AG04450 (cell line): ENCODE results near the gene SLAMF9. TPM values are rescaled to one million over a fixed set of nuclear protein-coding genes. Genes with fewer than 3 reads are reported as not detected.

Experiments
- CTCF ChIA-PET: fragments of 300-600, 350-600 bp; formaldehyde crosslinking; extraction: SDS; loops from one replicate; lab custom pipeline; 2022; ENCODE audit warnings: antibody characterized with exemption, inconsistent platforms; lab: Charles Lee
- POLR2A ChIA-PET: fragments of 350-600 bp; formaldehyde crosslinking; extraction: SDS; loops from one replicate; lab custom pipeline; 2021; ENCODE audit warnings: antibody characterized with exemption, inconsistent platforms; lab: Yijun Ruan, JAX
- DNase-seq: peaks from one replicate; pipeline ENCODE4 v3.0.0-alpha.2; 2011; ENCODE audit warnings: low read depth, low spot score
- H3K27ac ChIP-seq: one replicate; pipeline ENCODE4 v1.5.1; 2012; ENCODE audit warnings: low read depth, low read length, control low read depth
- H3K27me3 ChIP-seq: one replicate; pipeline ENCODE4 v1.6.0; 2012; ENCODE audit warnings: low read length; ENCODE audit not compliant: control insufficient read depth, insufficient read depth
- H3K4me3 ChIP-seq: 2 replicates; pipeline ENCODE4 v1.5.1; 2011; ENCODE audit warnings: mild to moderate bottlenecking, low read depth, low read length, control low read depth
- H3K9me3 ChIP-seq: 2 replicates; pipeline ENCODE4 v1.5.1; 2012; ENCODE audit warnings: low read length; ENCODE audit not compliant: control insufficient read depth, insufficient read depth
- polyA plus RNA-seq: library from polyadenylated mRNA; depleted of rRNA; stranded (reverse); fragments of >200 nt; gene quantifications from 2 replicates; pipeline ENCODE4 v1.2.3, GENCODE V29; 2011
- TF ChIP-seq, protein P1 (sequence below): IDR thresholded peaks from 2 replicates; pipeline ENCODE4 v1.5.1; 2011; ENCODE audit warnings: low read depth, low read length, control low read depth, inconsistent platforms

SLAMF9 gene
- polyA plus RNA-seq, 1 experiment, result not detected

- no peak overlapping the region for H3K27ac ChIP-seq
- no peak for DNase-seq
- CTCF ChIA-PET, result interaction anchor here (0.8 to 2.1 kb wide), 2 partner anchors 17 to 53 kb away, joined by 3 to 21 read pairs; no protein-coding TSS in a partner anchor
Observed at GRCh38 chr1:159989581-159989980, 35.5 kb upstream of the SLAMF9 start.

DNA sequence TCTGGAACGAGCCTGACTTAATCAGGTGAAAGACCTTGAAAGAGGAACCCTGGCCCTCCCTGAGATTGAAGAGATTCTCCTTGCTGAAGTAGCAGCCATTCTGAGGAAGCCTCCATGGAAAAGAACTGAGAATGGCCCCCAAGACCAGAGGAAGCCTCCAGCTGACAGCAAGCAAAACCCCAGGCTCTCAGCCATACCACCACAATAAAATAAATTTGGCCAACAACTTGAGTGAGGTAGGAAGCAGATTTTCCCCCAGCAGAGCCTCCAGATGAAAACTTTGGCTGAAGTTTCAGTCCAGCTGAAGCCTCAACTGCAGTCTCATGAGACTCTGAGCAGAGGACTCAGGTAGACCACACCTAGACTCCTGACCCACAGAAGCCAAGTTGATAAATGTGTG is 34.0 kb upstream of the SLAMF9 start:
- H3K4me3 ChIP-seq, result no peak overlapping the region
- TF ChIP-seq, protein P1, sequence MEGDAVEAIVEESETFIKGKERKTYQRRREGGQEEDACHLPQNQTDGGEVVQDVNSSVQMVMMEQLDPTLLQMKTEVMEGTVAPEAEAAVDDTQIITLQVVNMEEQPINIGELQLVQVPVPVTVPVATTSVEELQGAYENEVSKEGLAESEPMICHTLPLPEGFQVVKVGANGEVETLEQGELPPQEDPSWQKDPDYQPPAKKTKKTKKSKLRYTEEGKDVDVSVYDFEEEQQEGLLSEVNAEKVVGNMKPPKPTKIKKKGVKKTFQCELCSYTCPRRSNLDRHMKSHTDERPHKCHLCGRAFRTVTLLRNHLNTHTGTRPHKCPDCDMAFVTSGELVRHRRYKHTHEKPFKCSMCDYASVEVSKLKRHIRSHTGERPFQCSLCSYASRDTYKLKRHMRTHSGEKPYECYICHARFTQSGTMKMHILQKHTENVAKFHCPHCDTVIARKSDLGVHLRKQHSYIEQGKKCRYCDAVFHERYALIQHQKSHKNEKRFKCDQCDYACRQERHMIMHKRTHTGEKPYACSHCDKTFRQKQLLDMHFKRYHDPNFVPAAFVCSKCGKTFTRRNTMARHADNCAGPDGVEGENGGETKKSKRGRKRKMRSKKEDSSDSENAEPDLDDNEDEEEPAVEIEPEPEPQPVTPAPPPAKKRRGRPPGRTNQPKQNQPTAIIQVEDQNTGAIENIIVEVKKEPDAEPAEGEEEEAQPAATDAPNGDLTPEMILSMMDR, result no peak
- peak overlapping the region; percentile 11 for H3K27ac ChIP-seq
- no peak for DNase-seq
- H3K9me3 ChIP-seq, result no peaks in the 10 kb centered on the region
- ChIA-PET CTCF (no interaction called here), POLR2A (no interaction called here)
- peaks cover 18% of the 10 kb centered on the region for H3K27me3 ChIP-seq

More at GRCh38 chr1:159989581-159989980, 35.5 kb upstream of the SLAMF9 start:
- no peaks in the 10 kb centered on the region for H3K9me3 ChIP-seq
- TF ChIP-seq, protein P1, result no peak
- H3K27me3 ChIP-seq, result peaks cover 11% of the 10 kb centered on the region
- no peak overlapping the region for H3K4me3 ChIP-seq
- POLR2A ChIA-PET, result no interaction called here

GRCh38 chr1:159987186-159987585 is 33.1 kb upstream of the SLAMF9 start:
- Histone ChIP-seq H3K27me3 (peaks cover 18% of the 10 kb centered on the region), H3K4me3 (no peak overlapping the region), H3K27ac (no peak overlapping the region), H3K9me3 (no peaks in the 10 kb centered on the region)
- CTCF ChIA-PET, result interaction anchor here (1.3 kb wide), 1 partner anchor 20 kb away, joined by 8 read pairs; no protein-coding TSS in a partner anchor
- TF ChIP-seq, protein P1, result no peak
- POLR2A ChIA-PET, result no interaction called here
- no peak for DNase-seq

- H3K27ac ChIP-seq, result no peak overlapping the region
- TF ChIP-seq, protein P1, result no peak
- no peaks in the 10 kb centered on the region for H3K9me3 ChIP-seq
- POLR2A ChIA-PET, result no interaction called here
- peaks cover 19% of the 10 kb centered on the region for H3K27me3 ChIP-seq
- CTCF ChIA-PET, result interaction anchor here (1.3 kb wide), 1 partner anchor 21 kb away, joined by 8 read pairs; no protein-coding TSS in a partner anchor
- DNase-seq, result no peak
- H3K4me3 ChIP-seq, result no peak overlapping the region
Observed at GRCh38 chr1:159986531-159986930, 32.5 kb upstream of the SLAMF9 start.

DNA sequence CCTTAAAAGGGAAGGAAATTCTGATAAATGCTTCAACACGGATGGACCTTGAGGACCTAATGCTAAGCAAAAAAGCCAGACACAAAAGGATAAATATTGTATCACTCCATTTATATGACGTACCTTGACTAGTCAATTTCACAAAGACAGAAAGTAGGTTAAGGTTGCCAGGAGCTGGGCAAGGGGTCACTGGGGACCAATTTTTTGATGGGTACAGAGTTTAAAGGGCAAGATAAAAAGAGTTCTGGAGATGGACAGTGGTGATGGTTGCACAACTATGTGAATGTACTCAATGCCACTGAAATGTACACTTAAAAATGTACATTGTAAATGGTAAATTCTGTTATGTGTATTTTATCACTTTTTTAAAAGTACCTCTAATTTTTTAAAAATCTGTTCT is 32.1 kb upstream of the SLAMF9 start:
- no peak for DNase-seq
- Histone ChIP-seq H3K27ac (no peak overlapping the region), H3K4me3 (no peak overlapping the region), H3K9me3 (no peaks in the 10 kb centered on the region), H3K27me3 (peaks cover 23% of the 10 kb centered on the region)
- CTCF ChIA-PET, result interaction anchor here (1.3 kb wide), 1 partner anchor 21 kb away, joined by 8 read pairs; no protein-coding TSS in a partner anchor
- POLR2A ChIA-PET, result no interaction called here
- TF ChIP-seq, protein P1, result no peak
